MCF 10A (cell line): ENCODE data around the gene NFIA. TPM values are rescaled to one million over a fixed set of nuclear protein-coding genes. Genes with fewer than 3 reads are reported as not detected.

Source experiments
- BruUV-seq: library from RNA; stranded (reverse); fragments of 400-500 nt; replicated peaks from 2 replicates; lab custom pipeline; 2021; lab: Mats Ljungman, UMichigan
- CTCF ChIA-PET: fragments of 300-600 bp; sonication (Branson Sonifier 250); formaldehyde crosslinking; extraction: SDS; loops from one replicate; lab custom pipeline; 2021; ENCODE audit warnings: antibody characterized with exemption, inconsistent platforms; lab: Yijun Ruan, JAX
- POLR2A ChIA-PET: fragments of 300-600, 350-650 bp; sonication (Branson Sonifier 250); formaldehyde crosslinking; extraction: SDS; loops from one replicate; lab custom pipeline; 2020; ENCODE audit warnings: antibody characterized with exemption, inconsistent platforms; lab: Yijun Ruan, JAX
- DNase-seq: peaks from one replicate; pipeline ENCODE4 v3.0.0-alpha.2; 2018; ENCODE audit not compliant: unreplicated experiment
- H3K27ac Mint-ChIP-seq: one replicate; pipeline ENCODE4 v1.8.0; 2022; ENCODE audit warnings: mild to moderate bottlenecking, low read depth, mixed read lengths; ENCODE audit not compliant: unreplicated experiment
- H3K27me3 Mint-ChIP-seq: one replicate; pipeline ENCODE4 v1.8.0; 2022; ENCODE audit warnings: mixed read lengths; ENCODE audit not compliant: insufficient read depth, unreplicated experiment
- H3K36me3 Mint-ChIP-seq: one replicate; pipeline ENCODE4 v1.8.0; 2022; ENCODE audit warnings: mild to moderate bottlenecking, moderate library complexity, mixed read lengths; ENCODE audit not compliant: insufficient read depth, unreplicated experiment
- H3K4me1 Mint-ChIP-seq: one replicate; pipeline ENCODE4 v1.8.0; 2022; ENCODE audit warnings: mixed read lengths; ENCODE audit not compliant: insufficient read depth, unreplicated experiment
- H3K4me3 Mint-ChIP-seq: one replicate; pipeline ENCODE4 v1.8.0; 2022; ENCODE audit warnings: mild to moderate bottlenecking, moderate library complexity, mixed read lengths; ENCODE audit not compliant: unreplicated experiment
- H3K9me3 Mint-ChIP-seq: one replicate; pipeline ENCODE4 v1.8.0; 2022; ENCODE audit warnings: mixed read lengths; ENCODE audit not compliant: unreplicated experiment
- CTCF ChIP-seq: fragments of 200-600 bp; IDR thresholded peaks from one replicate; pipeline ENCODE4 v1.8.0; 2022; ENCODE audit warnings: antibody characterized with exemption, mild to moderate bottlenecking; ENCODE audit not compliant: unreplicated experiment
- intact Hi-C: fragments of 100-400 bp; cut with micrococcal nuclease; formaldehyde crosslinking; loops from 2 replicates; pipeline ENCODE4 v1.14.1; 2022
- total RNA-seq: library from RNA; stranded (reverse); gene quantifications from 2 replicates; pipeline ENCODE4 v1.2.3, GENCODE V29; 2022

NFIA gene
- total RNA-seq, 1 experiment from 2014 or later: 54.8 TPM

GRCh38 chr1:61241411-61241838, 159.1 kb downstream of the NFIA start:
- H3K36me3 Mint-ChIP-seq: no peaks in the 10 kb centered on the region
- H3K9me3 Mint-ChIP-seq: no peaks in the 10 kb centered on the region
- CTCF ChIA-PET: interaction anchor here (0.5 to 1.0 kb wide), 5 partner anchors 27 to 501 kb away, joined by 3 read pairs; no protein-coding TSS in a partner anchor
- no peak for TF ChIP-seq CTCF
- H3K27ac Mint-ChIP-seq: no peak overlapping the region
- no TSS peak for BruUV-seq
- peak; percentile 56 for DNase-seq
- no peak overlapping the region for H3K4me3 Mint-ChIP-seq
- intact Hi-C loops: no loop called here
- H3K27me3 Mint-ChIP-seq: no peaks in the 10 kb centered on the region
- POLR2A ChIA-PET: interaction anchor here (0.5 to 2.0 kb wide), 8 partner anchors 9 to 186 kb away, joined by 3 to 12 read pairs (median 4); no protein-coding TSS in a partner anchor
- H3K4me1 Mint-ChIP-seq: peaks cover 22% of the 10 kb centered on the region

GRCh38 chr1:61241973-61242381, 159.6 kb downstream of the NFIA start:
- ChIA-PET CTCF (interaction anchor here (0.5 to 1.0 kb wide), 3 partner anchors 28 to 422 kb away, joined by 3 read pairs; no protein-coding TSS in a partner anchor), POLR2A (interaction anchor here (0.5 to 2.0 kb wide), 10 partner anchors 8 to 187 kb away, joined by 3 to 12 read pairs (median 4); no protein-coding TSS in a partner anchor)
- H3K9me3 Mint-ChIP-seq: no peaks in the 10 kb centered on the region
- intact Hi-C loops: no loop called here
- TF ChIP-seq CTCF: no peak
- no TSS peak for BruUV-seq
- no peak overlapping the region for H3K27ac Mint-ChIP-seq
- H3K36me3 Mint-ChIP-seq: no peaks in the 10 kb centered on the region
- H3K27me3 Mint-ChIP-seq: no peaks in the 10 kb centered on the region
- peaks cover 22% of the 10 kb centered on the region for H3K4me1 Mint-ChIP-seq
- DNase-seq: no peak
- no peak overlapping the region for H3K4me3 Mint-ChIP-seq

- Mint-ChIP-seq H3K27me3 (no peaks in the 10 kb centered on the region), H3K4me3 (no peak overlapping the region), H3K27ac (peak overlapping the region; percentile 79), H3K36me3 (no peaks in the 10 kb centered on the region), H3K4me1 (peaks cover 16% of the 10 kb centered on the region), H3K9me3 (no peaks in the 10 kb centered on the region)
- TF ChIP-seq CTCF: no peak
- no TSS peak for BruUV-seq
- DNase-seq: peak; percentile 93
- ChIA-PET POLR2A (interaction anchor here (0.7 to 1.6 kb wide), 4 partner anchors 10 to 162 kb away, joined by 3 to 6 read pairs (median 4); partner anchors contain the start of gene NFIA), CTCF (interaction anchor here (1.4 kb wide), 1 partner anchor 12 kb away, joined by 3 read pairs; no protein-coding TSS in a partner anchor)
- intact Hi-C loops: no loop called here
Observed at GRCh38 chr1:61244114-61244513, 161.8 kb downstream of the NFIA start.

- no peaks in the 10 kb centered on the region for H3K27me3 Mint-ChIP-seq
- H3K36me3 Mint-ChIP-seq: no peaks in the 10 kb centered on the region
- ChIA-PET POLR2A (interaction anchor here (0.7 to 0.8 kb wide), 2 partner anchors 39 to 221 kb away, joined by 3 to 4 read pairs; no protein-coding TSS in a partner anchor), CTCF (interaction anchor here (1.0 kb wide), 1 partner anchor 23 kb away, joined by 4 read pairs; no protein-coding TSS in a partner anchor)
- TF ChIP-seq CTCF: no peak
- H3K27ac Mint-ChIP-seq: no peak overlapping the region
- BruUV-seq: no TSS peak
- no peaks in the 10 kb centered on the region for H3K9me3 Mint-ChIP-seq
- H3K4me1 Mint-ChIP-seq: peaks cover 18% of the 10 kb centered on the region
- H3K4me3 Mint-ChIP-seq: no peak overlapping the region
- no peak for DNase-seq
- intact Hi-C loops: no loop called here
Observed at GRCh38 chr1:61245696-61246400, 163.5 kb downstream of the NFIA start.
